IMR-90 (cell line): ENCODE measurements around the gene CDH7. TPM values are rescaled to one million over a fixed set of nuclear protein-coding genes. Genes with fewer than 3 reads are reported as not detected.

Experiments used
- ATAC-seq: fragments of 200-7000 bp; cut with Tn5 transposase; 2 replicates; pipeline ENCODE4 v1.9.1; 2020; ENCODE audit warnings: low read depth, mild to moderate bottlenecking, moderate library complexity
- BruUV-seq: library from RNA; stranded (reverse); fragments of 400-500 nt; replicated peaks from 2 replicates; lab custom pipeline; 2021; lab: Mats Ljungman, UMichigan
- CTCF ChIA-PET: fragments of 300-600 bp; formaldehyde crosslinking; extraction: SDS; loops from one replicate; lab custom pipeline; 2021; ENCODE audit warnings: antibody characterized with exemption; lab: Yijun Ruan, JAX
- POLR2A ChIA-PET: fragments of 300-600 bp; sonication (Branson Sonifier 250); formaldehyde crosslinking; loops from one replicate; lab custom pipeline; 2022; ENCODE audit warnings: antibody characterized with exemption; ENCODE audit not compliant: unreplicated experiment; lab: Charles Lee
- DNase-seq: peaks from one replicate; pipeline ENCODE4 v3.0.0; 2013
- H2AFZ ChIP-seq: replicated peaks from 2 replicates; pipeline ENCODE3; 2013; ENCODE audit warnings: low read length, mild to moderate bottlenecking; ENCODE audit not compliant: poor library complexity
- H2AK5ac ChIP-seq: 2 replicates; pipeline ENCODE4 v1.6.1; 2013; ENCODE audit warnings: low read depth, low read length, inconsistent platforms
- H2AK9ac ChIP-seq: replicated peaks from 2 replicates; pipeline ENCODE3; 2013; ENCODE audit warnings: mild to moderate bottlenecking, low read depth, low read length, moderate library complexity; ENCODE audit not compliant: poor library complexity
- H2BK120ac ChIP-seq: 2 replicates; pipeline ENCODE4 v1.6.1; 2013; ENCODE audit warnings: low read depth, low read length, inconsistent platforms
- H2BK15ac ChIP-seq: 3 replicates; pipeline ENCODE4 v1.6.1; 2013; ENCODE audit warnings: low read depth, low read length, inconsistent platforms
- H2BK20ac ChIP-seq: 2 replicates; pipeline ENCODE4 v1.6.1; 2013; ENCODE audit warnings: low read depth, mild to moderate bottlenecking, inconsistent platforms, low read length, moderate library complexity
- H2BK5ac ChIP-seq: 2 replicates; pipeline ENCODE4 v1.6.1; 2013; ENCODE audit warnings: mild to moderate bottlenecking, low read depth, low read length, inconsistent platforms; ENCODE audit not compliant: poor library complexity, severe bottlenecking
- H3K14ac ChIP-seq: replicated peaks from 2 replicates; pipeline ENCODE4 v1.6.1; 2013; ENCODE audit warnings: low read depth, low read length, inconsistent platforms
- H3K18ac ChIP-seq: 2 replicates; pipeline ENCODE4 v1.6.1; 2013; ENCODE audit warnings: low read depth, low read length, control low read depth
- H3K23ac ChIP-seq: 2 replicates; pipeline ENCODE4 v1.6.1; 2013; ENCODE audit warnings: low read depth, low read length, inconsistent platforms
- H3K27ac ChIP-seq: 2 replicates; pipeline ENCODE4 v1.5.1; 2013; ENCODE audit warnings: mild to moderate bottlenecking, control low read depth, low read length; ENCODE audit not compliant: insufficient read depth
- H3K27me3 ChIP-seq: 2 replicates; pipeline ENCODE4 v1.6.1; 2013; ENCODE audit warnings: low read length; ENCODE audit not compliant: control insufficient read depth, insufficient read depth
- H3K36me3 ChIP-seq: 2 replicates; pipeline ENCODE4 v1.6.1; 2013; ENCODE audit warnings: low read length, mixed read lengths; ENCODE audit not compliant: control insufficient read depth, insufficient read depth
- H3K4ac ChIP-seq: 2 replicates; pipeline ENCODE4 v1.6.1; 2013; ENCODE audit warnings: low read depth, low read length, inconsistent platforms
- H3K4me1 ChIP-seq: 2 replicates; pipeline ENCODE4 v1.6.1; 2013; ENCODE audit warnings: low read length, mixed read lengths; ENCODE audit not compliant: control insufficient read depth, insufficient read depth
- H3K4me2 ChIP-seq: 2 replicates; pipeline ENCODE4 v1.6.1; 2013; ENCODE audit warnings: low read depth, mild to moderate bottlenecking, control low read depth, low read length, moderate library complexity
- H3K4me3 ChIP-seq: 2 replicates; pipeline ENCODE4 v1.5.1; 2013; ENCODE audit warnings: low read depth, mild to moderate bottlenecking, control low read depth, low read length, moderate library complexity; ENCODE audit not compliant: insufficient read depth
- H3K56ac ChIP-seq: 2 replicates; pipeline ENCODE4 v1.6.1; 2013; ENCODE audit warnings: low read length, inconsistent platforms; ENCODE audit not compliant: insufficient read depth; ENCODE audit errors: extremely low read depth
- H3K79me1 ChIP-seq, 2 experiments: 2 replicates each; pipeline ENCODE4 v1.6.1; 2013; ENCODE audit warnings: low read length in 2 of 2, inconsistent platforms in 1 of 2, low read depth in 1 of 2
- H3K9ac ChIP-seq: 2 replicates; pipeline ENCODE4 v1.6.1; 2013; ENCODE audit warnings: low read depth, low read length, control low read depth
- H3K9me1 ChIP-seq: 2 replicates; pipeline ENCODE4 v1.6.1; 2013; ENCODE audit warnings: low read length, inconsistent platforms; ENCODE audit not compliant: insufficient read depth
- H3K9me3 ChIP-seq: 2 replicates; pipeline ENCODE4 v1.6.1; 2013; ENCODE audit warnings: low read length; ENCODE audit not compliant: control insufficient read depth, insufficient read depth
- H4K20me1 ChIP-seq: 2 replicates; pipeline ENCODE4 v1.6.1; 2013; ENCODE audit warnings: low read length, inconsistent platforms; ENCODE audit not compliant: insufficient read depth
- H4K5ac ChIP-seq: 2 replicates; pipeline ENCODE4 v1.6.1; 2013; ENCODE audit warnings: mild to moderate bottlenecking, low read depth, low read length, control low read depth
- H4K8ac ChIP-seq, 2 experiments: 2 replicates each; pipeline ENCODE4 v1.6.1; 2013; ENCODE audit warnings: low read depth in 2 of 2, low read length in 2 of 2, control low read depth in 1 of 2, inconsistent platforms in 1 of 2
- H4K91ac ChIP-seq: 2 replicates; pipeline ENCODE4 v1.6.1; 2013; ENCODE audit warnings: low read depth, low read length, inconsistent platforms; ENCODE audit not compliant: insufficient read depth
- MAFK ChIP-seq: IDR thresholded peaks from 2 replicates; pipeline ENCODE4 v1.6.1; 2012; ENCODE audit warnings: low read depth, low read length, improper control_type of control experiment
- WGBS, 2 experiments: methylation state at CpG; one replicate each; pipeline versions ENCODE4 v1.1.5 to v1.1.7; 2013; ENCODE audit warnings: missing lambda C conversion rate in 2 of 2; ENCODE audit not compliant: insufficient read length in 1 of 2; ENCODE audit errors: extremely low coverage in 2 of 2; 5-methylcytosine and 5-hydroxymethylcytosine counted together
- dilution Hi-C: fragments of 300-500 bp; cut with HindIII; formaldehyde crosslinking; loops from one replicate; pipeline ENCODE4 v1.14.3; 2018; ENCODE audit warnings: low sequenced_read_pairs; ENCODE audit not compliant: unreplicated experiment
- in situ Hi-C: fragments of 300-500 bp; cut with MboI; formaldehyde crosslinking; loops from 3 replicates; pipeline ENCODE4 v1.14.3; 2019; ENCODE audit warnings: low sequenced_read_pairs, inconsistent platforms, mixed read lengths
- intact Hi-C: fragments of 100-400 bp; cut with micrococcal nuclease; formaldehyde crosslinking; loops from 2 replicates; pipeline ENCODE4 v1.10.0; 2022
- polyA plus RNA-seq, 3 experiments: library from polyadenylated mRNA; depleted of rRNA; stranded (reverse); fragments of >200 nt; gene quantifications; 2 replicates each; pipeline ENCODE4 v1.2.3, GENCODE V29; 2012; ENCODE audit warnings: low replicate concordance in 1 of 3
- total RNA-seq: library from RNA; depleted of rRNA; stranded (reverse); fragments of >200 nt; gene quantifications from 2 replicates; pipeline ENCODE4 v1.2.3, GENCODE V29; 2012
- TF ChIP-seq, protein P1 (sequence below): fragments of 150-350 bp; IDR thresholded peaks from 2 replicates; pipeline ENCODE4 v1.6.1; 2016; ENCODE audit warnings: low read depth, mild to moderate bottlenecking, low read length, moderate library complexity, borderline replicate concordance

Gene CDH7
- total and polyA plus RNA-seq, 2 of the 4 experiments (the other 2 are of a cell fraction): not detected

DNA sequence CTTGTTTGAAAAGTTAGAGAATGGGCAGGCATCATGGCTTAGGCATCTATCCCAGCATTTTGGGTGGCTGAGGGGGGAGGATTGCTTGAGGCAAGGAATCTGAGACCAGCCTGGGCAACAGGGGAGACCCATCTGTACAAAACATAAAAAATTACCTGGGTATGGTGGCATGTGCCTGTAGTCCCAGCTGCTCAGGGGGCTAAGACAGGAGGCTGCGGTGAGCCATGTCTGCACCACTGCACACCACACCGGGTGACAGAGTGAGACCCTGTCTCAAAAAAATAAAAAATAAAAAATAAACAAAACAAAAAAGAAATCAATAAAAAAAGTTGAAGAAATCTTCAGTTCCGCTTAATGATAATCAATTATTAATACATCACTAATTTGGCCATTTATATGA lies 146.5 kb downstream of the CDH7 start:
- Histone ChIP-seq H4K5ac (no peak overlapping the region), H3K9ac (no peak overlapping the region), H2BK20ac (no peak overlapping the region), H2AFZ (no peak overlapping the region), H3K9me1 (no peaks in the 10 kb centered on the region), H3K4me2 (no peak overlapping the region), H2BK15ac (no peak overlapping the region), H3K9me3 (peaks cover 5% of the 10 kb centered on the region; the same call in 1 of the 2 replicates), H4K20me1 (no peaks in the 10 kb centered on the region), H3K79me1 (no peaks in the 10 kb centered on the region), H3K4me1 (no peaks in the 10 kb centered on the region), H3K14ac (no peak overlapping the region), H2BK5ac (no peak overlapping the region), H3K18ac (no peak overlapping the region), H3K36me3 (no peaks in the 10 kb centered on the region), H2AK9ac (no peak overlapping the region), H3K4me3 (no peak overlapping the region), H2BK120ac (no peak overlapping the region), H4K91ac (no peak overlapping the region), H3K4ac (no peak overlapping the region), H3K56ac (no peak overlapping the region), H4K8ac (no peak overlapping the region), H2AK5ac (no peak overlapping the region), H3K27me3 (no peaks in the 10 kb centered on the region), H3K23ac (no peak overlapping the region), H3K27ac (no peak overlapping the region)
- BruUV-seq: no TSS peak
- POLR2A ChIA-PET: no interaction called here
- CTCF ChIA-PET: no interaction called here
- no peak for ATAC-seq
- intact Hi-C loops (no loop called here), dilution Hi-C loops (no loop called here), in situ Hi-C loops (no loop called here)
- TF ChIP-seq MAFK: no peak
- TF ChIP-seq, protein P1, sequence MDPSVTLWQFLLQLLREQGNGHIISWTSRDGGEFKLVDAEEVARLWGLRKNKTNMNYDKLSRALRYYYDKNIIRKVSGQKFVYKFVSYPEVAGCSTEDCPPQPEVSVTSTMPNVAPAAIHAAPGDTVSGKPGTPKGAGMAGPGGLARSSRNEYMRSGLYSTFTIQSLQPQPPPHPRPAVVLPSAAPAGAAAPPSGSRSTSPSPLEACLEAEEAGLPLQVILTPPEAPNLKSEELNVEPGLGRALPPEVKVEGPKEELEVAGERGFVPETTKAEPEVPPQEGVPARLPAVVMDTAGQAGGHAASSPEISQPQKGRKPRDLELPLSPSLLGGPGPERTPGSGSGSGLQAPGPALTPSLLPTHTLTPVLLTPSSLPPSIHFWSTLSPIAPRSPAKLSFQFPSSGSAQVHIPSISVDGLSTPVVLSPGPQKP: no peak
- no peak for DNase-seq
- WGBS, 2 experiments: no CpG with 5 or more reads among the region's 3 CpGs
